ENCODE data around the gene RYR3.

The RYR3 gene

DNA sequence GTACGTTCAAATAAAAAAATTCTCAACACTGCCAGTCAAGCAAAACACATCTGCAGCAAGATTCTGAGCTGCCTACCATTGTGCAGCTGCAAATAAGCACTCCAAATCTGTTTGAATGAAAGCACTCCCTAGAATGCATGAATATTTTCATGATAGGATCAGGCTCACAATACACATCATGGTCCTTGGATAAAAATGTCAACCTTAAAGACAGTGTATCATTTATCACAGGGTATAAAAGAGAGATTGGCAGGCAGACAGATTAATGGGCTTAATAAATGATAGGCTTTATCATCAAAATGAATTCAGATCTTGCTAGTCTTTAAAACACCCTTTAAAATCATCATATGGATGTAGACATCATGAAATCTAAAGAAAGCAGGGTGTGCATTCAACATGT is 9.2 kb downstream of the RYR3 start:
- H3K27ac ChIP-seq (ENCODE audit: low read depth, low read length): no peak overlapping the region

GRCh38 chr15:33322091-33322490 is 11.3 kb downstream of the RYR3 start:
- H2AFZ ChIP-seq (ENCODE audit: low read length, unreplicated experiment): no peak overlapping the region
- no peak overlapping the region for H3K4me3 ChIP-seq (ENCODE audit: low read depth, low read length)
- H3K27ac ChIP-seq (ENCODE audit: low read depth, low read length): no peak overlapping the region
- H3K27me3 ChIP-seq (ENCODE audit: insufficient read depth, low read length): peaks cover 90% of the 10 kb centered on the region
- no peaks in the 10 kb centered on the region for H3K4me1 ChIP-seq (ENCODE audit: control insufficient read depth, insufficient read depth, low read length, unreplicated experiment)
- no peaks in the 10 kb centered on the region for H3K79me2 ChIP-seq (ENCODE audit: control insufficient read depth, insufficient read depth, low read length, unreplicated experiment)
- no peaks in the 10 kb centered on the region for H3K36me3 ChIP-seq (ENCODE audit: insufficient read depth, low read length)

More for the DNA sequence above, 9.2 kb downstream of the RYR3 start:
- Histone ChIP-seq H3K27me3 (ENCODE audit: insufficient read depth, low read length) (peaks cover 91% of the 10 kb centered on the region), H2AFZ (ENCODE audit: low read length, unreplicated experiment) (no peak overlapping the region), H3K4me1 (ENCODE audit: control insufficient read depth, insufficient read depth, low read length, unreplicated experiment) (no peaks in the 10 kb centered on the region), H3K79me2 (ENCODE audit: control insufficient read depth, insufficient read depth, low read length, unreplicated experiment) (no peaks in the 10 kb centered on the region), H3K4me3 (ENCODE audit: low read depth, low read length) (no peak overlapping the region), H3K36me3 (ENCODE audit: insufficient read depth, low read length) (no peaks in the 10 kb centered on the region)

- Histone ChIP-seq H3K27ac (ENCODE audit: low read depth, low read length) (no peak overlapping the region), H3K36me3 (ENCODE audit: insufficient read depth, low read length) (no peaks in the 10 kb centered on the region), H3K4me3 (ENCODE audit: low read depth, low read length) (no peak overlapping the region), H2AFZ (ENCODE audit: low read length, unreplicated experiment) (no peak overlapping the region), H3K4me1 (ENCODE audit: control insufficient read depth, insufficient read depth, low read length, unreplicated experiment) (no peaks in the 10 kb centered on the region), H3K27me3 (ENCODE audit: insufficient read depth, low read length) (peaks cover 90% of the 10 kb centered on the region), H3K79me2 (ENCODE audit: control insufficient read depth, insufficient read depth, low read length, unreplicated experiment) (no peaks in the 10 kb centered on the region)
Measured at GRCh38 chr15:33324609-33325008, 13.8 kb downstream of the RYR3 start.

DNA sequence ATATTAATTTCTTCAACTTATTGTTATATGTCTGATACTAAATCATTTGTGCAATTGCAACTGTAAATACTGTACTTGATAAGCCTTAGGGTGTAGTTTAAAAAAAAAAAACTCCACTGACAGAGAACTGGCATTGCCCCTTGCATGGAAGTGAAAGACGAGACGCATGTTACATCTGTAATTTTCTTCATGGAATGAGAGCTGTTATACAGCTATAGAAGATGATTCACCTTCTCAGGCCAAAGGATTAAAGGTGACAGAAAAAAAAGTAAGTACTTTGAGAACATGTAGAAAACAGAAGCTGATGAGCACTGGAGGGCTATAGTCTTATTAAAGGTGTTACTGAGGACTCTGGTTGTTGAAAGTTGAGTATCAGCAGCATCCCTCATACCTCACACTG is 16.1 kb downstream of the RYR3 start:
- H3K4me1 ChIP-seq (ENCODE audit: control insufficient read depth, insufficient read depth, low read length, unreplicated experiment): no peaks in the 10 kb centered on the region
- peaks cover 85% of the 10 kb centered on the region for H3K27me3 ChIP-seq (ENCODE audit: insufficient read depth, low read length)
- no peaks in the 10 kb centered on the region for H3K36me3 ChIP-seq (ENCODE audit: insufficient read depth, low read length)

DNA sequence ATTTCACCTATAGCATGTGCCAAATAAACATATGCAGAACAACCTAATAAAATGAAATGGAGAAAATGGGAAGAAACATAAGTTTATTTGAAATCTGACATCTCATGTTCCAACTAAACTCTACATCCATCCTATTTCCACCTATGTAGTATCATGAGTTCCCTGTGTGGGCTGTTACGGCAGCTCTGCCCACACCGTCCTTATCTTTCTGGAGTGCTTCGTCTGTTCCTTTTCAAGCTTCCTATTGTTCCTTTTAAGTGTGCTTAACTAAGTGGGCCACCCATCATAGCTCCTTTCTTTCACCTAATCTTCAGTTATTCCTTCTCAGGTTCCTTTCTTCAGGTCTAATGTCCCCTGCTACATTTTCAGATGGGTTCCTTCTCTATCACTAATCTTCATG is 17.3 kb downstream of the RYR3 start:
- Histone ChIP-seq H3K4me1 (ENCODE audit: control insufficient read depth, insufficient read depth, low read length, unreplicated experiment) (no peaks in the 10 kb centered on the region), H3K36me3 (ENCODE audit: insufficient read depth, low read length) (no peaks in the 10 kb centered on the region), H3K79me2 (ENCODE audit: control insufficient read depth, insufficient read depth, low read length, unreplicated experiment) (no peaks in the 10 kb centered on the region), H3K27me3 (ENCODE audit: insufficient read depth, low read length) (peaks cover 86% of the 10 kb centered on the region), H2AFZ (ENCODE audit: low read length, unreplicated experiment) (no peak overlapping the region), H3K4me3 (ENCODE audit: low read depth, low read length) (no peak overlapping the region), H3K27ac (ENCODE audit: low read depth, low read length) (no peak overlapping the region)

More for the DNA sequence above, 16.1 kb downstream of the RYR3 start:
- Histone ChIP-seq H3K4me3 (ENCODE audit: low read depth, low read length) (no peak overlapping the region), H3K27ac (ENCODE audit: low read depth, low read length) (no peak overlapping the region), H3K79me2 (ENCODE audit: control insufficient read depth, insufficient read depth, low read length, unreplicated experiment) (no peaks in the 10 kb centered on the region), H2AFZ (ENCODE audit: low read length, unreplicated experiment) (no peak overlapping the region)

DNA sequence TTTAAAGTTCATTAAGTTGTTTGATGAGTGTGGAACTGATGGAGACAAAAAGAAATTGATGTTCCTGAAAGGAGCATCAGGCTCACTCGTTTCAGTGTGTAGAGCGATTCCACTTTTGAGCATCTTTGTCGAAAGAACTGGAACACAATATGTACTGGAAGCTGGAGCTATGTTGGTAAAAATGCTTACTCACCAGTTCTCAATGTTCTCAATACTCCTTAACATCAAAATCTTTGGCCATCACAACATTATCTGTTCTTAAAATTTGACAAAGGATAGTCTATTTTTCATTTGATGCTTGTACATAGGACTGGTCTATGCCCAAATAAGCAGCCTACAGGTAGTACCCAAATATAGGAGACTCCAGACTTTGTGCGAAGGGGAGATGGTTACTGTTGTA is 18.7 kb downstream of the RYR3 start:
- Histone ChIP-seq H3K4me3 (ENCODE audit: low read depth, low read length) (no peak overlapping the region), H3K27me3 (ENCODE audit: insufficient read depth, low read length) (peaks cover 84% of the 10 kb centered on the region), H3K36me3 (ENCODE audit: insufficient read depth, low read length) (no peaks in the 10 kb centered on the region), H3K79me2 (ENCODE audit: control insufficient read depth, insufficient read depth, low read length, unreplicated experiment) (no peaks in the 10 kb centered on the region), H3K27ac (ENCODE audit: low read depth, low read length) (no peak overlapping the region), H3K4me1 (ENCODE audit: control insufficient read depth, insufficient read depth, low read length, unreplicated experiment) (no peaks in the 10 kb centered on the region), H2AFZ (ENCODE audit: low read length, unreplicated experiment) (no peak overlapping the region)

- Histone ChIP-seq H2AFZ (ENCODE audit: low read length, unreplicated experiment) (no peak overlapping the region), H3K4me3 (ENCODE audit: low read depth, low read length) (no peak overlapping the region), H3K36me3 (ENCODE audit: insufficient read depth, low read length) (no peaks in the 10 kb centered on the region), H3K4me1 (ENCODE audit: control insufficient read depth, insufficient read depth, low read length, unreplicated experiment) (no peaks in the 10 kb centered on the region), H3K79me2 (ENCODE audit: control insufficient read depth, insufficient read depth, low read length, unreplicated experiment) (no peaks in the 10 kb centered on the region), H3K27me3 (ENCODE audit: insufficient read depth, low read length) (peaks cover 70% of the 10 kb centered on the region), H3K27ac (ENCODE audit: low read depth, low read length) (no peak overlapping the region)
Measured at GRCh38 chr15:33330931-33331330, 20.2 kb downstream of the RYR3 start.

GRCh38 chr15:33341953-33342352 is 31.2 kb downstream of the RYR3 start:
- Histone ChIP-seq H3K36me3 (ENCODE audit: insufficient read depth, low read length) (no peaks in the 10 kb centered on the region), H2AFZ (ENCODE audit: low read length, unreplicated experiment) (no peak overlapping the region), H3K27ac (ENCODE audit: low read depth, low read length) (no peak overlapping the region), H3K79me2 (ENCODE audit: control insufficient read depth, insufficient read depth, low read length, unreplicated experiment) (no peaks in the 10 kb centered on the region), H3K4me3 (ENCODE audit: low read depth, low read length) (no peak overlapping the region), H3K27me3 (ENCODE audit: insufficient read depth, low read length) (peaks cover 68% of the 10 kb centered on the region), H3K4me1 (ENCODE audit: control insufficient read depth, insufficient read depth, low read length, unreplicated experiment) (no peaks in the 10 kb centered on the region)

DNA sequence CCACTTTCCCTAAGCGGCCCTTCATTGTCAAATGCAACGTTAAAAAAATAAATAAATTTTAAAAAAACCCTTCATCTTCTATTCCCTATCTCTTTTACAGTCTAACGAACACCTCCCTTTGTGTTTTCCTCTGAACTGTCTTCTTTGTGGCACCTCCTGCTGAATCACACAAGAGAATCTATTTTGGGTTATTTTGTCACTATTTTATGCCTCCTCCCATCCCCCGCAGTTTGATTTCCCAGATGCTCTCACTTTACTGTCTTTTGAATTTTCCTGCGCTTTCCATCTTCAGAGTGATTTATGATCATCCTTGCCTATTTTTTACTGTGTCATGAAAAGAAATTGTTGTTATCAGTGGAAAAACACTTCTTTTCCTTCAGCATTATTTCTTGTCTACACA is 32.5 kb downstream of the RYR3 start:
- Histone ChIP-seq H3K79me2 (ENCODE audit: control insufficient read depth, insufficient read depth, low read length, unreplicated experiment) (no peaks in the 10 kb centered on the region), H3K27me3 (ENCODE audit: insufficient read depth, low read length) (peaks cover 63% of the 10 kb centered on the region), H2AFZ (ENCODE audit: low read length, unreplicated experiment) (no peak overlapping the region), H3K4me1 (ENCODE audit: control insufficient read depth, insufficient read depth, low read length, unreplicated experiment) (no peaks in the 10 kb centered on the region), H3K4me3 (ENCODE audit: low read depth, low read length) (no peak overlapping the region), H3K36me3 (ENCODE audit: insufficient read depth, low read length) (no peaks in the 10 kb centered on the region), H3K27ac (ENCODE audit: low read depth, low read length) (no peak overlapping the region)

- Histone ChIP-seq H3K4me1 (ENCODE audit: control insufficient read depth, insufficient read depth, low read length, unreplicated experiment) (no peaks in the 10 kb centered on the region), H3K79me2 (ENCODE audit: control insufficient read depth, insufficient read depth, low read length, unreplicated experiment) (no peaks in the 10 kb centered on the region), H3K36me3 (ENCODE audit: insufficient read depth, low read length) (no peaks in the 10 kb centered on the region), H3K27me3 (ENCODE audit: insufficient read depth, low read length) (peaks cover 58% of the 10 kb centered on the region), H2AFZ (ENCODE audit: low read length, unreplicated experiment) (no peak overlapping the region), H3K4me3 (ENCODE audit: low read depth, low read length) (no peak overlapping the region), H3K27ac (ENCODE audit: low read depth, low read length) (no peak overlapping the region)
Measured at GRCh38 chr15:33344111-33344510, 33.3 kb downstream of the RYR3 start.

DNA sequence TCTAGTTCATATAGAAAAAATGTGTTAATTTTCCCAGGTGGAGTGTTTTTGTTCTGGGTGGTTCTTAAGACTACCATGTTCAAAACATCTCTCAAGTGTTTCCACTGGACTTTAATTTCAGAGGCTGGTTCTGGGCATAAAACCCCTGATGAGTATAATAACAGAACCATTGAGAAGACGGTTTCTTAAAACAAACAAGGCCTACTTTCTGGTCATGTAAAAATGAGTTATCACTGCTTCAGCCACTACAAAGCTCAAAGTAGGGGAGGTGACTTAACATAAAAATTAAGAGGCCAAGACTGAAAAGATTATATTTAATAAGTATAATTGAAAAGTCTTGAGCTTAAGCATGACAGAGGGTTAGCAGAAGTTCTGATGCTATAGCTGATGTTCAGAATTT is 33.8 kb downstream of the RYR3 start:
- H3K27me3 ChIP-seq (ENCODE audit: insufficient read depth, low read length): peaks cover 55% of the 10 kb centered on the region
- H3K4me1 ChIP-seq (ENCODE audit: control insufficient read depth, insufficient read depth, low read length, unreplicated experiment): no peaks in the 10 kb centered on the region
- H2AFZ ChIP-seq (ENCODE audit: low read length, unreplicated experiment): no peak overlapping the region

More for the DNA sequence above, 33.8 kb downstream of the RYR3 start:
- Histone ChIP-seq H3K4me3 (ENCODE audit: low read depth, low read length) (no peak overlapping the region), H3K27ac (ENCODE audit: low read depth, low read length) (no peak overlapping the region), H3K36me3 (ENCODE audit: insufficient read depth, low read length) (no peaks in the 10 kb centered on the region), H3K79me2 (ENCODE audit: control insufficient read depth, insufficient read depth, low read length, unreplicated experiment) (no peaks in the 10 kb centered on the region)
